PC-3 (cell line): ENCODE data around the gene UBE2E1.

Source experiments
- EZH2 ChIP-seq: fragments of 300-600 bp; sonication (generic); IDR thresholded peaks from one replicate; pipeline ENCODE4 v1.6.1; 2017; ENCODE audit warnings: antibody characterized with exemption, mild to moderate bottlenecking, low read length; ENCODE audit not compliant: unreplicated experiment
- EZH2phosphoT487 ChIP-seq: fragments of 300-600 bp; sonication (generic); IDR thresholded peaks from 2 replicates; pipeline ENCODE4 v1.6.1; 2018; ENCODE audit warnings: mild to moderate bottlenecking, antibody characterized with exemption, low read length, borderline replicate concordance
- TF ChIP-seq, protein P1 (sequence below): fragments of 300-600 bp; sonication (generic); conservative IDR thresholded peaks from 2 replicates; pipeline ENCODE4 v1.5.1; 2017; ENCODE audit warnings: antibody characterized with exemption, low read depth, mild to moderate bottlenecking, low read length

DNA sequence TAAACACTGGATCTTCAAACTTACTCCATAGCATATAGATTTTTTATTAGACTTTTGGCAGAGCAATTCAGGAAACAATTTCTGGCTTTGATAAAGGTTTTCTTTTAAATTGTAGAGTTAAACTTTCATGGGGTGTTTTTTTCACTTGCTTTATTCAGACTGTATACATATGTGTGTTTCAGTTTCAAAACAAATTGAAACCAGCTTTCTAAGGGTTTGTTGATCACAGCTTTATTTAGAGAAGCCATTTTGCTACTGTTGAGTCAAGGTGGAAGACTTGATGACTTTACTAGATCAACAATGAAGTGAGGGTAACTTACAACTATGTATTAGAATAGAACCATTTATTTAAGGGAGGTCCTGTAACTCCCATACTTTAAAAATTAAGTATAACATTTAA lies 6.2 kb downstream of the UBE2E1 start:
- TF ChIP-seq, protein P1, sequence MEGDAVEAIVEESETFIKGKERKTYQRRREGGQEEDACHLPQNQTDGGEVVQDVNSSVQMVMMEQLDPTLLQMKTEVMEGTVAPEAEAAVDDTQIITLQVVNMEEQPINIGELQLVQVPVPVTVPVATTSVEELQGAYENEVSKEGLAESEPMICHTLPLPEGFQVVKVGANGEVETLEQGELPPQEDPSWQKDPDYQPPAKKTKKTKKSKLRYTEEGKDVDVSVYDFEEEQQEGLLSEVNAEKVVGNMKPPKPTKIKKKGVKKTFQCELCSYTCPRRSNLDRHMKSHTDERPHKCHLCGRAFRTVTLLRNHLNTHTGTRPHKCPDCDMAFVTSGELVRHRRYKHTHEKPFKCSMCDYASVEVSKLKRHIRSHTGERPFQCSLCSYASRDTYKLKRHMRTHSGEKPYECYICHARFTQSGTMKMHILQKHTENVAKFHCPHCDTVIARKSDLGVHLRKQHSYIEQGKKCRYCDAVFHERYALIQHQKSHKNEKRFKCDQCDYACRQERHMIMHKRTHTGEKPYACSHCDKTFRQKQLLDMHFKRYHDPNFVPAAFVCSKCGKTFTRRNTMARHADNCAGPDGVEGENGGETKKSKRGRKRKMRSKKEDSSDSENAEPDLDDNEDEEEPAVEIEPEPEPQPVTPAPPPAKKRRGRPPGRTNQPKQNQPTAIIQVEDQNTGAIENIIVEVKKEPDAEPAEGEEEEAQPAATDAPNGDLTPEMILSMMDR, result no peak
- TF ChIP-seq EZH2phosphoT487 (no peak), EZH2 (no peak)
